Left ventricle myocardium inferior (tissue), 1 donor: ENCODE data around the gene ARHGAP26. TPM values are rescaled to one million over a fixed set of nuclear protein-coding genes. Genes with fewer than 3 reads are reported as not detected.

Experiments used
- DNase-seq: peaks from one replicate; pipeline ENCODE4 v3.0.0-alpha.2; 2020
- H3K27ac ChIP-seq: fragments of 200-600 bp; replicated peaks from 2 replicates; pipeline ENCODE4 v1.8.0; 2021
- H3K27me3 ChIP-seq: fragments of 200-600 bp; 2 replicates; pipeline ENCODE4 v1.8.0; 2021; ENCODE audit warnings: low read depth
- H3K36me3 ChIP-seq: fragments of 200-600 bp; 2 replicates; pipeline ENCODE4 v1.8.0; 2021
- H3K4me1 ChIP-seq: fragments of 200-600 bp; 2 replicates; pipeline ENCODE4 v1.8.0; 2021
- H3K4me3 ChIP-seq: fragments of 200-600 bp; 2 replicates; pipeline ENCODE4 v1.8.0; 2021; ENCODE audit warnings: mild to moderate bottlenecking, moderate library complexity
- H3K9me3 ChIP-seq: fragments of 200-600 bp; replicated peaks from 2 replicates; pipeline ENCODE4 v1.8.0; 2021
- CTCF ChIP-seq: fragments of 200-600 bp; IDR thresholded peaks from 2 replicates; pipeline ENCODE4 v1.8.0; 2021; ENCODE audit warnings: antibody characterized with exemption, mild to moderate bottlenecking, borderline replicate concordance
- intact Hi-C: fragments of 100-400 bp; cut with micrococcal nuclease; formaldehyde crosslinking; loops from one replicate; pipeline ENCODE4 v1.11.0; 2022
- total RNA-seq: library from RNA; stranded (reverse); fragmentation: NEBNext Ultra II Directional; extraction: Animal tissue kit (Norgen Biotek cat#: 25700); gene quantifications from one replicate; pipeline ENCODE4 v1.2.1, GENCODE V29; 2021
- donor health status: DM: no; HTN: yes; CAD: no; lungs with severe emphysema.

The ARHGAP26 gene
- total RNA-seq, 1 donor from 2014 or later = 35.7 TPM

- intact Hi-C loops = no loop called here
- Histone ChIP-seq H3K36me3 (peaks cover 38% of the 10 kb centered on the region), H3K4me3 (no peak overlapping the region), H3K4me1 (peaks cover 72% of the 10 kb centered on the region), H3K27me3 (no peaks in the 10 kb centered on the region), H3K9me3 (no peaks in the 10 kb centered on the region), H3K27ac (peak overlapping the region; percentile 20)
- no peak for TF ChIP-seq CTCF
- no peak for DNase-seq
These were observed 284.3 kb downstream of the ARHGAP26 start for GRCh38 chr5:143054480-143054941.

GRCh38 chr5:143055596-143056338 is 285.6 kb downstream of the ARHGAP26 start:
- intact Hi-C loops = no loop called here
- TF ChIP-seq CTCF = no peak
- H3K4me1 ChIP-seq = peaks cover 82% of the 10 kb centered on the region
- H3K27me3 ChIP-seq = no peaks in the 10 kb centered on the region
- peak overlapping the region; percentile 70 for H3K27ac ChIP-seq
- H3K4me3 ChIP-seq = no peak overlapping the region
- no peaks in the 10 kb centered on the region for H3K9me3 ChIP-seq
- peaks cover 38% of the 10 kb centered on the region for H3K36me3 ChIP-seq
- DNase-seq = no peak

- Histone ChIP-seq H3K27ac (peak overlapping the region; percentile 70), H3K36me3 (peaks cover 38% of the 10 kb centered on the region), H3K9me3 (no peaks in the 10 kb centered on the region), H3K4me1 (peaks cover 80% of the 10 kb centered on the region), H3K27me3 (no peaks in the 10 kb centered on the region), H3K4me3 (no peak overlapping the region)
- DNase-seq = no peak
- TF ChIP-seq CTCF = no peak
- intact Hi-C loops = no loop called here
These were observed 286.1 kb downstream of the ARHGAP26 start for GRCh38 chr5:143056339-143056704.

- Histone ChIP-seq H3K9me3 (no peaks in the 10 kb centered on the region), H3K36me3 (peaks cover 38% of the 10 kb centered on the region), H3K4me3 (no peak overlapping the region), H3K27me3 (no peaks in the 10 kb centered on the region), H3K4me1 (peaks cover 80% of the 10 kb centered on the region), H3K27ac (peak overlapping the region; percentile 70)
- DNase-seq = no peak
- intact Hi-C loops = no loop called here
- TF ChIP-seq CTCF = no peak
These were observed 286.8 kb downstream of the ARHGAP26 start for GRCh38 chr5:143056792-143057579.

GRCh38 chr5:143057580-143057999 is 287.4 kb downstream of the ARHGAP26 start:
- peaks cover 80% of the 10 kb centered on the region for H3K4me1 ChIP-seq
- no peak overlapping the region for H3K4me3 ChIP-seq
- H3K9me3 ChIP-seq = no peaks in the 10 kb centered on the region
- no peaks in the 10 kb centered on the region for H3K27me3 ChIP-seq
- no peak for DNase-seq
- H3K27ac ChIP-seq = peak overlapping the region; percentile 70
- H3K36me3 ChIP-seq = peaks cover 38% of the 10 kb centered on the region
- intact Hi-C loops = no loop called here
- TF ChIP-seq CTCF = no peak
